Keratinocyte (primary cell): Measurements from ENCODE around the gene CNTNAP2. TPM values are rescaled to one million over a fixed set of nuclear protein-coding genes. Genes with fewer than 3 reads are reported as not detected.

Experiments
- DNase-seq: peaks from one replicate; pipeline ENCODE4 v3.0.0-alpha.2; 2011; ENCODE audit warnings: low read depth, missing footprints, low spot score
- FAIRE-seq: peaks from 2 replicates; lab custom pipeline; 2011; peaks lifted over from hg19 to GRCh38; lab: Jason Lieb, UNC
- H2AFZ ChIP-seq: 2 replicates; pipeline ENCODE4 v1.6.0; 2012; ENCODE audit warnings: low read length, control low read depth, inconsistent platforms; ENCODE audit not compliant: control insufficient read depth
- H3K27ac ChIP-seq: 2 replicates; pipeline ENCODE4 v1.5.1; 2011; ENCODE audit warnings: low read length; ENCODE audit not compliant: control insufficient read depth, insufficient read depth
- H3K27me3 ChIP-seq: 3 replicates; pipeline ENCODE4 v1.6.0; 2011; ENCODE audit warnings: low read length; ENCODE audit not compliant: control insufficient read depth, insufficient read depth; ENCODE audit errors: extremely low read depth
- H3K36me3 ChIP-seq, 2 experiments: 2 replicates in 1 of 2; 3 replicates in 1 of 2; pipeline ENCODE4 v1.5.1; 2011; ENCODE audit warnings: low read length in 2 of 2, mild to moderate bottlenecking in 1 of 2; ENCODE audit not compliant: control insufficient read depth in 2 of 2, insufficient read depth in 2 of 2; ENCODE audit errors: extremely low read depth in 1 of 2
- H3K4me1 ChIP-seq: 3 replicates; pipeline ENCODE4 v1.5.1; 2011; ENCODE audit warnings: low read length; ENCODE audit not compliant: control insufficient read depth, insufficient read depth; ENCODE audit errors: extremely low read depth
- H3K4me2 ChIP-seq: 3 replicates; pipeline ENCODE4 v1.6.0; 2011; ENCODE audit warnings: low read depth, low read length; ENCODE audit not compliant: control insufficient read depth, insufficient read depth; ENCODE audit errors: extremely low read depth
- H3K4me3 ChIP-seq, 3 experiments: fragments of 200-600 bp in 1 of 3; sonication (generic) in 1 of 3; 2 replicates in 2 of 3; 3 replicates in 1 of 3; pipeline ENCODE4 v1.5.1; 2011 to 2016; ENCODE audit warnings: low read length in 3 of 3, mild to moderate bottlenecking in 3 of 3, control low read depth in 2 of 3, inconsistent platforms in 1 of 3, low read depth in 1 of 3, mixed read lengths in 1 of 3, mixed run types in 1 of 3, moderate library complexity in 1 of 3; ENCODE audit not compliant: control insufficient read depth in 2 of 3, insufficient read depth in 2 of 3; ENCODE audit errors: extremely low read depth in 1 of 3
- H3K79me2 ChIP-seq: 2 replicates; pipeline ENCODE4 v1.6.0; 2012; ENCODE audit warnings: low read length; ENCODE audit not compliant: control insufficient read depth, insufficient read depth
- H3K9ac ChIP-seq: 3 replicates; pipeline ENCODE4 v1.6.0; 2011; ENCODE audit warnings: low read length; ENCODE audit not compliant: control insufficient read depth, insufficient read depth; ENCODE audit errors: extremely low read depth
- H3K9me1 ChIP-seq: 3 replicates; pipeline ENCODE4 v1.6.0; 2011; ENCODE audit warnings: low read length; ENCODE audit not compliant: control insufficient read depth, insufficient read depth; ENCODE audit errors: extremely low read depth
- H3K9me3 ChIP-seq: 2 replicates; pipeline ENCODE4 v1.5.1; 2012; ENCODE audit warnings: low read depth, low read length; ENCODE audit not compliant: control insufficient read depth
- H4K20me1 ChIP-seq: 3 replicates; pipeline ENCODE4 v1.6.0; 2011; ENCODE audit warnings: low read length; ENCODE audit not compliant: control insufficient read depth, insufficient read depth; ENCODE audit errors: extremely low read depth
- EZH2 ChIP-seq: IDR thresholded peaks from one replicate; pipeline ENCODE4 v1.6.1; 2012; ENCODE audit warnings: inconsistent platforms, mild to moderate bottlenecking, low read length, moderate library complexity
- dilution Hi-C: fragments of 300-500 bp; cut with MboI; formaldehyde crosslinking; loops from one replicate; pipeline ENCODE4 v1.7.0; 2020; ENCODE audit warnings: low sequenced_read_pairs; ENCODE audit not compliant: extremely low pct_ligation_motif_present
- polyA plus RNA-seq, 5 experiments: library from polyadenylated mRNA; depleted of rRNA in 3 of 5; stranded (reverse) in 3 of 5; stranded (forward) in 1 of 5; unstranded in 1 of 5; fragments of >200 nt; gene quantifications; 1 replicate in 1 of 5; 2 replicates in 3 of 5; 3 replicates in 1 of 5; pipeline versions ENCODE4 v1.2.1 to v1.2.3, GENCODE V29; 2011 to 2012; ENCODE audit warnings: missing spikeins in 2 of 5, low read depth in 1 of 5, low replicate concordance in 1 of 5
- TF ChIP-seq, protein P1 (sequence below), 3 experiments: IDR thresholded peaks in 1 of 3; conservative IDR thresholded peaks in 1 of 3; optimal IDR thresholded peaks in 1 of 3; 2 replicates in 2 of 3; 3 replicates in 1 of 3; pipeline versions ENCODE3 to v1.5.1; 2011; ENCODE audit warnings: low read length in 3 of 3, mild to moderate bottlenecking in 3 of 3, moderate library complexity in 2 of 3, control low read depth in 1 of 3, inconsistent platforms in 1 of 3; ENCODE audit not compliant: insufficient read depth in 2 of 3; ENCODE audit errors: extremely low read depth in 1 of 3

Gene CNTNAP2
- polyA plus RNA-seq, 1 donor (not counting 4 experiments of a cell fraction or from before 2014, with no cell fraction given) = 1.4 TPM

DNA sequence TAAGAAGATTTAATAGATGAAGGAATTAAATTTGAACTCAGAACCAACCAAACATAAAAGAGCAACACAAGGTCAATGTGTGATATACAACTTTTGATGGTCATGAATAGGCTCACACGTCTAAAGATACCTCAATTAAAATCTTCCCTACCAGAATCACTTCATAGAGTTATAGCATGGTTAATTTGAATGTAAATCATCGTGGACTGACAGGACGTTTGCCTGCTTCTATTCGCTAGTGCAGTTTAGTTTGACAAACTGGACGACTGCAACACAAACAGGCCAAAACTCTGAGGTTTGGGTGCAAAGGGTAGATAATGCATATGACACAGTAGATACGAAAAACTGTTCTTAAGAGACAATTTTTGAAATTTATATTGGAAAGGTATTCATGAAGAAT, 32.5 kb upstream of the CNTNAP2 start:
- H3K4me2 ChIP-seq = no peak overlapping the region
- H3K27me3 ChIP-seq = no peaks in the 10 kb centered on the region
- DNase-seq (no peak), FAIRE-seq (no peak)
- H3K27ac ChIP-seq = no peak overlapping the region
- no peaks in the 10 kb centered on the region for H3K79me2 ChIP-seq
- H3K9me1 ChIP-seq = no peaks in the 10 kb centered on the region
- no peak for TF ChIP-seq EZH2
- TF ChIP-seq, protein P1, sequence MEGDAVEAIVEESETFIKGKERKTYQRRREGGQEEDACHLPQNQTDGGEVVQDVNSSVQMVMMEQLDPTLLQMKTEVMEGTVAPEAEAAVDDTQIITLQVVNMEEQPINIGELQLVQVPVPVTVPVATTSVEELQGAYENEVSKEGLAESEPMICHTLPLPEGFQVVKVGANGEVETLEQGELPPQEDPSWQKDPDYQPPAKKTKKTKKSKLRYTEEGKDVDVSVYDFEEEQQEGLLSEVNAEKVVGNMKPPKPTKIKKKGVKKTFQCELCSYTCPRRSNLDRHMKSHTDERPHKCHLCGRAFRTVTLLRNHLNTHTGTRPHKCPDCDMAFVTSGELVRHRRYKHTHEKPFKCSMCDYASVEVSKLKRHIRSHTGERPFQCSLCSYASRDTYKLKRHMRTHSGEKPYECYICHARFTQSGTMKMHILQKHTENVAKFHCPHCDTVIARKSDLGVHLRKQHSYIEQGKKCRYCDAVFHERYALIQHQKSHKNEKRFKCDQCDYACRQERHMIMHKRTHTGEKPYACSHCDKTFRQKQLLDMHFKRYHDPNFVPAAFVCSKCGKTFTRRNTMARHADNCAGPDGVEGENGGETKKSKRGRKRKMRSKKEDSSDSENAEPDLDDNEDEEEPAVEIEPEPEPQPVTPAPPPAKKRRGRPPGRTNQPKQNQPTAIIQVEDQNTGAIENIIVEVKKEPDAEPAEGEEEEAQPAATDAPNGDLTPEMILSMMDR (optimal IDR thresholded peaks at IDR 0.05 in 1 of 3, IDR thresholded peaks at IDR 0.05 in 1 of 3, conservative IDR thresholded peaks at IDR 0.05 in 1 of 3; ENCODE audit: extremely low read depth in 1 of 3, insufficient read depth in 2 of 3, low read length in 3 of 3) = no peak
- no peak overlapping the region for H3K9ac ChIP-seq
- H2AFZ ChIP-seq = no peak overlapping the region
- H3K9me3 ChIP-seq = no peaks in the 10 kb centered on the region
- dilution Hi-C loops = no loop called here
- no peak overlapping the region for H3K4me3 ChIP-seq
- H4K20me1 ChIP-seq = no peaks in the 10 kb centered on the region
- H3K4me1 ChIP-seq = no peaks in the 10 kb centered on the region
- no peaks in the 10 kb centered on the region for H3K36me3 ChIP-seq

DNA sequence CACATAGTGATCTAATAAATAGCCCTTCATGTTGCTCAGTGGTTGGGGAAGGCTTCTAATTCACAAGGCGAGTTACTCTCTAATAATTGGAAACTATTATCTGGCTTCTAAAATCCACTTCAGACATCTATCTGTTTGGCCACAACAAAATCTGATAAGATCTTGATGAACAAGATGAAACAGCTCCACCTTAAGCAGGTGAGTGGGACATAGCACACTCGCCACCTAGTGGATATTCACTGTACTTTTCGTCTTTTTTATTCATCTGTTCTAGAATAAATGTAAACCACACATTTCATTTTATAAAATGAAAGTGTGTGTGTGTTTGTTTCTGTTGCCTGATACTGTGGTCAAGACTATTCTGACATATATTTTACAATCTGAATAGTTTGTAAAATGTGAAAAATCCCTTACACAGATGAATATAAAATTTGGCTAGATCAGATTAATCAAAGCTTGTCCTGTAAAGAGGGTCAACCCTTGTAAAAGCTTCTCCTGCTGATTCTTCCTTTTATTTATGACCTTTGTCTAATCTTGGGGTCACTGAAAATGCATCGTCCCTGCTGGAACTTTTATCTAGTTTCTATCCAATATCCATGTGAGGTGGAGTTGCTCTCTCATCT, 26.5 kb upstream of the CNTNAP2 start:
- dilution Hi-C loops = no loop called here
- FAIRE-seq = no peak
- no peak overlapping the region for H2AFZ ChIP-seq

More for the DNA sequence above, 26.5 kb upstream of the CNTNAP2 start:
- H3K4me2 ChIP-seq = no peak overlapping the region
- H3K9me3 ChIP-seq = no peaks in the 10 kb centered on the region
- no peak overlapping the region for H3K9ac ChIP-seq
- H3K79me2 ChIP-seq = no peaks in the 10 kb centered on the region
- H3K9me1 ChIP-seq = no peaks in the 10 kb centered on the region
- H4K20me1 ChIP-seq = no peaks in the 10 kb centered on the region
- H3K27me3 ChIP-seq = no peaks in the 10 kb centered on the region
- H3K27ac ChIP-seq = no peak overlapping the region
- no peak for DNase-seq
- H3K4me1 ChIP-seq = no peaks in the 10 kb centered on the region
- no peak overlapping the region for H3K4me3 ChIP-seq
- H3K36me3 ChIP-seq = no peaks in the 10 kb centered on the region
- TF ChIP-seq EZH2 = no peak
- TF ChIP-seq, protein P1 (optimal IDR thresholded peaks at IDR 0.05 in 1 of 3, IDR thresholded peaks at IDR 0.05 in 1 of 3, conservative IDR thresholded peaks at IDR 0.05 in 1 of 3; ENCODE audit: extremely low read depth in 1 of 3, insufficient read depth in 2 of 3, low read length in 3 of 3) = peak; percentile 57 to 61 (median 58)
